GM12801 (cell line): ENCODE data around the gene SMOC1.

ENCODE experiments used
- TF ChIP-seq, protein P1 (sequence below): IDR thresholded peaks from one replicate; pipeline ENCODE4 v1.5.1; 2011; ENCODE audit warnings: control low read depth; ENCODE audit not compliant: insufficient read length; ENCODE audit errors: extremely low read depth

SMOC1 gene

DNA sequence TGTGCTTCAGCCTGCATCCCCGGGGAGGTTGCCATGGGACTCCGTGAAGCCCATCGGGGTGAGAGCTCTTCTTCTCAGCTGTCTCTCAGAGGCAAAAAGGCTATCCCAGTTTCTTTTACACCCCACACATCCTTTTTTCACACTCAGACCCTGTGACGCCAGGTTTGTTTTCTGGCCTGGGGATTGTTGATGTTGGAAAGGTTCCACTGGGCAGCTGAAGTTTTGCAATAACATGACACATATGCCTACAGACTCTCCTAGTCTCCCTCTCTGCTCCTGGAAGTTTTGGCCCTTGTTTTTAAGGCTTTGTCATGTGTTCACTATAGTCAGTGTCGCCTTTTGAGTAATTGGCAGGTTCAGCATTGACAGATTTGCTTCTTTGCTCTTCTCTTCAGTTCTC is 118.6 kb downstream of the SMOC1 start:
- TF ChIP-seq, protein P1, sequence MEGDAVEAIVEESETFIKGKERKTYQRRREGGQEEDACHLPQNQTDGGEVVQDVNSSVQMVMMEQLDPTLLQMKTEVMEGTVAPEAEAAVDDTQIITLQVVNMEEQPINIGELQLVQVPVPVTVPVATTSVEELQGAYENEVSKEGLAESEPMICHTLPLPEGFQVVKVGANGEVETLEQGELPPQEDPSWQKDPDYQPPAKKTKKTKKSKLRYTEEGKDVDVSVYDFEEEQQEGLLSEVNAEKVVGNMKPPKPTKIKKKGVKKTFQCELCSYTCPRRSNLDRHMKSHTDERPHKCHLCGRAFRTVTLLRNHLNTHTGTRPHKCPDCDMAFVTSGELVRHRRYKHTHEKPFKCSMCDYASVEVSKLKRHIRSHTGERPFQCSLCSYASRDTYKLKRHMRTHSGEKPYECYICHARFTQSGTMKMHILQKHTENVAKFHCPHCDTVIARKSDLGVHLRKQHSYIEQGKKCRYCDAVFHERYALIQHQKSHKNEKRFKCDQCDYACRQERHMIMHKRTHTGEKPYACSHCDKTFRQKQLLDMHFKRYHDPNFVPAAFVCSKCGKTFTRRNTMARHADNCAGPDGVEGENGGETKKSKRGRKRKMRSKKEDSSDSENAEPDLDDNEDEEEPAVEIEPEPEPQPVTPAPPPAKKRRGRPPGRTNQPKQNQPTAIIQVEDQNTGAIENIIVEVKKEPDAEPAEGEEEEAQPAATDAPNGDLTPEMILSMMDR, result no peak

DNA sequence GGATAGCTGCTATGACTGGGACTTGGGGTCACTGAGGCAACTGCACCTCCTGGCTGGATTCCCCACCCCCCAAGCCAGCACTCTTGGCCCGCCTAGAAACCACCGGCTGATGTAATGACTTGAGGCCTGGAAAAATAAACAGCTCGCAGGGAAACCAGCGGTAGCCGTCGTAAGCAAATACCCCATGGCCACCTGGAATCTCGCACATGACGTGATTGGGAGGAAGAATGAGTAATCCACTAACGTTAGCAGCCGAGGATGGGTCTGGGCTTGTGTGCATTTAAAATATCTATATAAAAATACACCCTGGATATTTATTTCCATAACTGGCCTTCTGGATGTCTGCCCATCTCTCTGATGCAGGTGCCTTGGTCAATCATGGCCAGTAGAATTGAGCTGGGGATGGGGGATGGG is 120.1 kb downstream of the SMOC1 start:
- TF ChIP-seq, protein P1, result no peak

DNA sequence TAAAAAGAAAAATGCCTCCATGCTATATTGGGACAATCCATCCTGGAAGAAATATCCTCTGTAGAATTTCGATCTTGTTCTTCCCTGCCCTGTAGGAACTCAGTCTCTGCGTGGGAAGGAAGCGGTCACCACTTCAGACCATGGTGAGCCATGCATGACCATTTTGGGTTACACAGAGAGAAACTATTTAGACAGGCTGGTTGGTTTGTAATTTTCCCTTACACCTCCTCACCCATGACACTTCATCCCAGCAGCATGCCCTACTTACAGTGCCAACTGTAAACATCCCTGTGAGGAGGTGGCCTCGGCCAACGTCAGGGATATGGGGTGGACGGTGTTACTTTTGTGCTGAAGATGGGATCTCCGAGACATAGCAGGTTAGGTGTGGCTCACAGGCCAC is 121.4 kb downstream of the SMOC1 start:
- TF ChIP-seq, protein P1, result no peak

DNA sequence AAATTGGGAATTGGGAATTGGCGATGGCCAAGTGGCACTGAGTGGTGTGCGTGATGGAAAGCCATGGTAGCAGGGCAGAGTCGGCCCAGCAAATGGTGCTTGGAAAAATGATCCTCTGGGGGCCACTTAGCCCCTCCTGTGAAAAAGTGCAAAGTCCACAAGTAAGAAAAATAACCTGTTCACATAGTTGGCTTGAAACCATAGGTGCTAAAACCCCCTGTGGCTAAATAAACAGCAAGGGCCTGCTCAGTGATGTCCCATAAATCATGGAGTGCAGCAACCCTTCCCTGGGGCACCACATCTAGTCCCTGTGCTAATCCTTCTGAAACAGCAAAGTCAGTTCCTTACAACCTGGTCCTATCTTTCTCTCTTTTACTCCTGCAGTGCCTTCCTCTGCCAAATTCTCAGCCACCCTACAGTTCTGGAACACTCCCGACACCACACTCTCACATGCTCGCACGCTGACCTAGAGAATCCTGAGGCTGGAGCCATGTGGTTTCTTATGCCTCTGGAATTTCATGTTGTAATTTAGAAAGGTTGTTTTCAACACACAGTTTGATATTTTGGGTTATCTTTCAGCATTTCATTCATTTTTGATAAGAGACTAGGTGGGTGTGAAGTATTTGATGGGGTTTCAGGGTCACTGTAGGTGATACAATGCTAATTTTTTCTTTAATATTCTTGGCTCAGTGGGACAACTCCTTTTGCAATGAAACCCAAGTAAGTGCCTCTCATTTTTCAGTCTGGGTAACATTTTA is 123.6 kb downstream of the SMOC1 start:
- TF ChIP-seq, protein P1, result no peak

DNA sequence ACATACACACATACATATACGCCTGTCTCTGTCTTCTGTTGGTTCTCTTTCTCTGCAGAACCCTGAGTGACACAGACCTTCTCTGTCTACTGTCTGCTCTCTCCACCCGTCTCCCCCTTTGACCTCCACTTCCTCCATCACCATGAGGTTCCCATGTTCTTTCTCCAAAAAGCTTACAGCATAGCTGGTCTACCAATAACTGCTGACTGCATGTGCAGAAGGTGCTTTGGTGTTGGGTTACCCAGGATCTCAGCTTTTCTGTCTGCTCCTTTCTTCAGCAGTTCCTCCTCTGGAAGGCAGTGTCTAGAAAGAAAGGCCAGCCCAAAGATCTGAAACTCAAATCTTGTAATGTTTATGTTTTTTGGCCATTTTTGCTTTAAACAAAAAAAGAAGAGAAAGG is 125.6 kb downstream of the SMOC1 start:
- TF ChIP-seq, protein P1, result no peak

DNA sequence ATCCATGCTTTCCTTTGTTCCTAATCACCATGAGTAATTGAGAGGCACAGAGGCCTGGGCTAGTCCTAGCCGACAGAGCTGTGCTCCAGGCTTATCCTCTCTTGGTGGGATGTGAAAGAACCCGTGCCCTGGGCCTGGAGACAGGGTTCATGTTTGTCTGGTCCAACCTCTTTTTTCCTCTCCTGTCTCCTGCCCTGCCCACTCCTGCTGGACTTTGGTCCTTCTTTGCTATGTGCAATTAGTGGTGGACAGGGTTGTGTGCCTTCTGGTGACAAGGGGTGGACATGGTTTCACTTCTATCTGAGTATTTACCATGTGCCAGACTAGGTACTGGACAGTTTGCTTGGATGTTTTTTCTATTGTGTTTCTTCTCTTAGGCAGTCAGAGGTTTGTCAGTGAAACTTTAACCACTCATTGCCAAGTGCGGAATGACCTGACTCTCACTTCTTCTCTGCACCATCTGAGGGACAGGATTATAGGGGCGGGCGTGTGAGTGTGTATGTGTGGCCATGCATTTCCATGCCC is 126.1 kb downstream of the SMOC1 start:
- TF ChIP-seq, protein P1, result no peak

DNA sequence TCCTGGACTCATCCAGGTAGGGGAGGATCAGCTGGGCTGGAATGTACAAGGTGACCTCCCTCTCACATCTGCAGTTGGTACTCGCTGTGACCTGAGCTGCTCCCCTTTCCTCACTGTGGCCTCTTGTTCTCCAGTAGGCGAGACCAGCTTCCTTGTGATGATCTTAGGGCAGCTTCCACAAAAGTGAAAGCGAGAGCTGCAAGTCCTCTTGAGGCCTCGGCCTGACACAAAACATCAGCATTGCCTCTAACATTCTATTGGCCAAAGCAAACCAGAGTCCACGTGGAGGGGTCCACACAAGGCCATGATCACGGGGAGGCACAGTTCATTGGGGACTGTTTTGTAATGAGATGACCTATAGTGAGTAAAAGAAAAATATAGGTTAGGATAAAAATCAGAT is 127.5 kb downstream of the SMOC1 start:
- TF ChIP-seq, protein P1, result no peak
